ENCODE measurements around the gene C11orf42. TPM values are rescaled to one million over a fixed set of nuclear protein-coding genes. Genes with fewer than 3 reads are reported as not detected.

The C11orf42 gene
- polyA plus RNA-seq, 2 of the 4 experiments (the other 2 are of a cell fraction): not detected

- TF ChIP-seq FOXS1 (CRISPR knock-in tag; IDR thresholded peaks at IDR 0.05) (no peak), CHD4 (IDR thresholded peaks at IDR 0.05; ENCODE audit: borderline replicate concordance) (no peak), MAFK (IDR thresholded peaks at IDR 0.05; ENCODE audit: partially characterized antibody) (no peak)
Measured at GRCh38 chr11:6156628-6157359, 48.6 kb upstream of the C11orf42 start (continued).

- no peak within 1 kb of the TSS for H3K4me2 ChIP-seq
- H3K4me3 ChIP-seq: no peak within 1 kb of the TSS
- no peak within 1 kb of the TSS for H3K27ac ChIP-seq
- 3% methylated on average over 1 of the region's 1 CpG for WGBS (ENCODE audit: missing lambda C conversion rate)
- H3K9me3 ChIP-seq: peaks cover 4% of the 10 kb centered on the region; the same call in 1 of the 3 replicates
- no peak for DNase-seq (ENCODE audit: low read depth in 1 of 2, low spot score in 1 of 2)
- ChIA-PET POLR2A (no interaction called here), CTCF (interaction anchor here (0.6 kb wide), 1 partner anchor 13 kb away, joined by 3 read pairs; no protein-coding TSS in a partner anchor)
- no peak for ATAC-seq
- no peaks in the 10 kb centered on the region for H3K4me1 ChIP-seq
- no peak for TF ChIP-seq ZFP36 (IDR thresholded peaks at IDR 0.05; ENCODE audit: borderline replicate concordance, partially characterized antibody)
- no peak for TF ChIP-seq TP53 (CRISPR knock-in tag; IDR thresholded peaks at IDR 0.05)
- TF ChIP-seq BCL3 (IDR thresholded peaks at IDR 0.05): no peak
- TF ChIP-seq CTCF (IDR thresholded peaks at IDR 0.05): no peak
- no peak for TF ChIP-seq SREBF2 (IDR thresholded peaks at IDR 0.05)
- TF ChIP-seq USF2 (IDR thresholded peaks at IDR 0.05): no peak
- FAIRE-seq: no peak
Measured at GRCh38 chr11:6170226-6170625, 35.1 kb upstream of the C11orf42 start, which contains the start of gene OR52B2. Gene OR52B2 (minus strand): TSS chr11:6170326. CDS start chr11:6170326, 0 bp downstream.

GRCh38 chr11:6175440-6175839, 29.9 kb upstream of the C11orf42 start:
- Histone ChIP-seq H3K27ac (no peak overlapping the region), H3K9me3 (no peaks in the 10 kb centered on the region), H3K4me1 (no peaks in the 10 kb centered on the region), H3K4me3 (no peak overlapping the region), H3K4me2 (no peak overlapping the region)
- DNase-seq (ENCODE audit: low read depth in 1 of 2, low spot score in 1 of 2) (no peak), ATAC-seq (no peak), FAIRE-seq (no peak)
- TF ChIP-seq PHF8 (IDR thresholded peaks at IDR 0.05; ENCODE audit: borderline replicate concordance, low read depth) (no peak), TP53 (CRISPR knock-in tag; IDR thresholded peaks at IDR 0.05) (no peak), ESRRA (IDR thresholded peaks at IDR 0.05; ENCODE audit: borderline replicate concordance, low read length) (no peak), BCL3 (IDR thresholded peaks at IDR 0.05) (no peak), HES2 (IDR thresholded peaks at IDR 0.05) (no peak), BHLHE40 (IDR thresholded peaks at IDR 0.05; ENCODE audit: low read depth, low read length) (no peak), JUNB (IDR thresholded peaks at IDR 0.05) (no peak)
- 0% methylated on average over 2 of the region's 2 CpGs for WGBS (ENCODE audit: missing lambda C conversion rate)
- POLR2A ChIA-PET: no interaction called here
- CTCF ChIA-PET: interaction anchor here (0.9 kb wide), 1 partner anchor 184 kb away, joined by 3 read pairs; no protein-coding TSS in a partner anchor

GRCh38 chr11:6191742-6192141, 13.6 kb upstream of the C11orf42 start:
- Histone ChIP-seq H3K9me3 (no peaks in the 10 kb centered on the region), H3K4me1 (no peaks in the 10 kb centered on the region), H3K4me2 (no peak overlapping the region), H3K4me3 (no peak overlapping the region), H3K27ac (no peak overlapping the region)
- no peak for TF ChIP-seq HEYL (CRISPR knock-in tag; IDR thresholded peaks at IDR 0.05)
- TF ChIP-seq NR3C1 (IDR thresholded peaks at IDR 0.05): no peak
- TF ChIP-seq POLR2A (IDR thresholded peaks at IDR 0.05; ENCODE audit: low read length): no peak
- TF ChIP-seq ELK1 (IDR thresholded peaks at IDR 0.05; ENCODE audit: low read depth, low read length): no peak
- no peak for TF ChIP-seq TP53 (CRISPR knock-in tag; IDR thresholded peaks at IDR 0.05)
- POLR2A ChIA-PET: no interaction called here
- DNase-seq (ENCODE audit: low read depth in 1 of 2, low spot score in 1 of 2) (no peak), ATAC-seq (no peak), FAIRE-seq (no peak)
- CTCF ChIA-PET: interaction anchor here (1.0 kb wide), 1 partner anchor 107 kb away, joined by 3 read pairs; no protein-coding TSS in a partner anchor
